NCI-H446 (cell line): ENCODE measurements around the gene RAB11FIP2.
"Not testable (repeated sequence)": the region's sequence is repeated elsewhere in the genome, so short reads cannot be mapped to it uniquely, and the experiment has no call there.

ENCODE experiments used
- DNase-seq, 2 experiments: peaks; one replicate each; lab custom pipeline; 2025; lab: John Stamatoyannopoulos, UW

The RAB11FIP2 gene

GRCh38 chr10:118046395-118047156, at the start of gene RAB11FIP2:
RAB11FIP2 (minus strand) TSS chr10:118046941; CDS start chr10:118046163, 778 bp downstream.
- DNase-seq = peak; percentile 76 to 79

- no peak for DNase-seq
These were observed 49.3 kb upstream of the RAB11FIP2 start for GRCh38 chr10:118096022-118096421.

GRCh38 chr10:118092209-118092608, 45.5 kb upstream of the RAB11FIP2 start:
- no peak for DNase-seq

GRCh38 chr10:118080817-118081216, 34.1 kb upstream of the RAB11FIP2 start:
- DNase-seq = no peak

GRCh38 chr10:118076705-118077104, 30.0 kb upstream of the RAB11FIP2 start:
- DNase-seq = no peak

- DNase-seq = no peak
These were observed 26.1 kb upstream of the RAB11FIP2 start for GRCh38 chr10:118072840-118073239.

- DNase-seq = not testable (repeated sequence)
These were observed 20.6 kb upstream of the RAB11FIP2 start for GRCh38 chr10:118067389-118067788.

GRCh38 chr10:118062798-118063238, 16.1 kb upstream of the RAB11FIP2 start:
- DNase-seq = no peak

GRCh38 chr10:118058371-118058770, 11.6 kb upstream of the RAB11FIP2 start:
- DNase-seq = no peak

- no peak for DNase-seq
These were observed 10.6 kb upstream of the RAB11FIP2 start for GRCh38 chr10:118057361-118057760.

- no peak for DNase-seq
These were observed 7.6 kb upstream of the RAB11FIP2 start for GRCh38 chr10:118054383-118054782.

- no peak for DNase-seq
These were observed 6.1 kb upstream of the RAB11FIP2 start for GRCh38 chr10:118052816-118053215.

- no peak for DNase-seq
These were observed 1.1 kb upstream of the RAB11FIP2 start for GRCh38 chr10:118047880-118048279.

- no peak for DNase-seq
These were observed 497 bp upstream of the RAB11FIP2 start for GRCh38 chr10:118047157-118047719.

GRCh38 chr10:118045837-118046394, 825 bp downstream of the RAB11FIP2 start:
- DNase-seq = no peak

GRCh38 chr10:118045158-118045836, 1.4 kb downstream of the RAB11FIP2 start:
- no peak for DNase-seq

GRCh38 chr10:118042827-118043242, 3.9 kb downstream of the RAB11FIP2 start:
- no peak for DNase-seq

- no peak for DNase-seq
These were observed 4.4 kb downstream of the RAB11FIP2 start for GRCh38 chr10:118042336-118042735.

GRCh38 chr10:118041316-118041715, 5.4 kb downstream of the RAB11FIP2 start:
- no peak for DNase-seq

- DNase-seq = no peak
These were observed 10.4 kb downstream of the RAB11FIP2 start for GRCh38 chr10:118036281-118036875.

- no peak for DNase-seq
These were observed 11.3 kb downstream of the RAB11FIP2 start for GRCh38 chr10:118035354-118036005.

GRCh38 chr10:118034791-118035261, 11.9 kb downstream of the RAB11FIP2 start:
- DNase-seq = no peak
